Measurements from ENCODE around the gene SLC35F3.

Gene SLC35F3

DNA sequence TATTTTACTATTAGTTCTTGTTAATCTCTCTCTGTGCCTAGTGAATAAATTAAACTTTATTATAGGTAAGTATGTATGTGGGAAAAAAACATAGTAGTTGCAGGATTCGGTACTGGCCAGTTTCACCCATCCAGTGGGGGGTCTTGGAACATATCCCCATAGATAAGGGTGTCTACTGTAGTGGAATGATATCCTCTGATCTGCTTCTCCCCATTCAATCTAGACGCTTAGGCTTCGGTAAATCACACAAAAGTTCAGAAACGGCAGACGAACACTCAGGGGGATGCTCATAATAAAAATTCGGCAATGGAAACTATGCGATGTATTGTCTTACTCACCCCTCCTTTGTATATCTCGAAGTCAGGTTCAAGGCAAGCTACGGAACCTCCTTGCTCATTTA, 235.9 kb downstream of the SLC35F3 start:
- TF ChIP-seq, protein P1, sequence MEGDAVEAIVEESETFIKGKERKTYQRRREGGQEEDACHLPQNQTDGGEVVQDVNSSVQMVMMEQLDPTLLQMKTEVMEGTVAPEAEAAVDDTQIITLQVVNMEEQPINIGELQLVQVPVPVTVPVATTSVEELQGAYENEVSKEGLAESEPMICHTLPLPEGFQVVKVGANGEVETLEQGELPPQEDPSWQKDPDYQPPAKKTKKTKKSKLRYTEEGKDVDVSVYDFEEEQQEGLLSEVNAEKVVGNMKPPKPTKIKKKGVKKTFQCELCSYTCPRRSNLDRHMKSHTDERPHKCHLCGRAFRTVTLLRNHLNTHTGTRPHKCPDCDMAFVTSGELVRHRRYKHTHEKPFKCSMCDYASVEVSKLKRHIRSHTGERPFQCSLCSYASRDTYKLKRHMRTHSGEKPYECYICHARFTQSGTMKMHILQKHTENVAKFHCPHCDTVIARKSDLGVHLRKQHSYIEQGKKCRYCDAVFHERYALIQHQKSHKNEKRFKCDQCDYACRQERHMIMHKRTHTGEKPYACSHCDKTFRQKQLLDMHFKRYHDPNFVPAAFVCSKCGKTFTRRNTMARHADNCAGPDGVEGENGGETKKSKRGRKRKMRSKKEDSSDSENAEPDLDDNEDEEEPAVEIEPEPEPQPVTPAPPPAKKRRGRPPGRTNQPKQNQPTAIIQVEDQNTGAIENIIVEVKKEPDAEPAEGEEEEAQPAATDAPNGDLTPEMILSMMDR (IDR thresholded peaks at IDR 0.05; ENCODE audit: extremely low read depth, insufficient read depth, missing control alignments): no peak
- no peak for DNase-seq (ENCODE audit: low spot score)
- in situ Hi-C loops (cut with MboI; ENCODE audit: low pct_unique_long_range_greater_than_20kb, low sequenced_read_pairs, unreplicated experiment): loop anchor here (10.0 kb wide), 1 partner anchor 174 kb away; no protein-coding TSS in a partner anchor

DNA sequence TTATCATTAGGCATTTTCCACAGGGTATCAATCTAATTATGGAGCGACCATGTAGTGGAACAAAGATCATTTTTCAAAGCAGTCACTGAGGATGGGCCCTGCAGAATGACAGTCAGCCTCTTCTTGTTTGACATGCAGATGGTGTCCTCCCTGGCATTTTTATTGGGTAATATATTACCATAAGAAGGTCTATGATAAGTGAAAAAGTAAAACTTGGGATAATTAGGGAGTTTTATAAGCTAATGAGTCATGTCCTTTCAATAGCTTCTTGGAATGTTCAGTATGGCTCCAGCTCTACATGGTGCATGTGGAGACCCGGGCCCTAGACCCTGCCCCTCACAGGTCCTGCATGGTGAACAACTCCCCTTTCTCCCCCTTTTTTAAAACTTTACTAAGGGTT, 236.5 kb downstream of the SLC35F3 start:
- DNase-seq (ENCODE audit: low spot score): no peak
- in situ Hi-C loops (cut with MboI; ENCODE audit: low pct_unique_long_range_greater_than_20kb, low sequenced_read_pairs, unreplicated experiment): loop anchor here (10.0 kb wide), 1 partner anchor 174 kb away; no protein-coding TSS in a partner anchor
- TF ChIP-seq, protein P1 (IDR thresholded peaks at IDR 0.05; ENCODE audit: extremely low read depth, insufficient read depth, missing control alignments): no peak

DNA sequence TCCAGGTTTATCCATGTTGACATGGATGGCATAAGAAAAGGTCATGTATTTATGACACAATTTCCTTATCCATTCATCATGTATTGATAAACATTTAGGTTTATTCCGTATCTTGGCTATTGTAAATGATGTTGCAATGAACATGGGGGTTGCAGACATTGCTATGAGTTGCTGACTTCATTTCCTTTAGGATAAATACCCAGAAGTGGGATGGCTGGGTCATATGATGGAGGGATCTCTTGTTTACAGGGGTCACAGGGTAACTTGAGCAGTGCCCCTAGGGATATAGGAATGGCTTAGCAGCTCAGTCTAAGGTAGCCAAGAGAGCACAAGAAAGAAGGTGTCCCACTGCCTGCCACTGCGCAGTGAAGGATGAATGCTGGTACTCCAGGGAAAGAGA, 239.2 kb downstream of the SLC35F3 start:
- DNase-seq (ENCODE audit: low spot score): no peak
- in situ Hi-C loops (cut with MboI; ENCODE audit: low pct_unique_long_range_greater_than_20kb, low sequenced_read_pairs, unreplicated experiment): loop anchor here (10.0 kb wide), 1 partner anchor 171 kb away; no protein-coding TSS in a partner anchor
- TF ChIP-seq, protein P1 (IDR thresholded peaks at IDR 0.05; ENCODE audit: extremely low read depth, insufficient read depth, missing control alignments): no peak

DNA sequence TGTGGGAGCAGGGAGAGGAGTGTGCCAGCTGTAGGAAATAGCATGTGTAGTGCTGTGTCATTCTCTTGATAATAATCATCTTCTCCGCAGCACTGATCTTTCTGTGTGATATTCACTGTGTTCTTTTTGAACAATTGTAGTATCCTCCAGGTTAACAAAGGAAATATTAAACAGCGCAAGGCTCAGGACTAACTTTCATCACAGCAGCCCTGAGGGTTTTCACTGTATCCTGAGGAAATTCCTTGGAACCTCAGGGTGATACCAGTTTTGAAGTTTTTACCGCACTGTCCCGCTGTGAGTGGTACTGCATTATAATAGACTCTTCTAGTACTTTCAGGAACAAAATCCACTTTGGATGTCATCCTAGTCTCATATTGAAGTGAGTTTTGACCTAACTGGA, 240.4 kb downstream of the SLC35F3 start:
- in situ Hi-C loops (cut with MboI; ENCODE audit: low pct_unique_long_range_greater_than_20kb, low sequenced_read_pairs, unreplicated experiment): loop anchor here (10.0 kb wide), 1 partner anchor 170 kb away; no protein-coding TSS in a partner anchor
- TF ChIP-seq, protein P1 (IDR thresholded peaks at IDR 0.05; ENCODE audit: extremely low read depth, insufficient read depth, missing control alignments): no peak

DNA sequence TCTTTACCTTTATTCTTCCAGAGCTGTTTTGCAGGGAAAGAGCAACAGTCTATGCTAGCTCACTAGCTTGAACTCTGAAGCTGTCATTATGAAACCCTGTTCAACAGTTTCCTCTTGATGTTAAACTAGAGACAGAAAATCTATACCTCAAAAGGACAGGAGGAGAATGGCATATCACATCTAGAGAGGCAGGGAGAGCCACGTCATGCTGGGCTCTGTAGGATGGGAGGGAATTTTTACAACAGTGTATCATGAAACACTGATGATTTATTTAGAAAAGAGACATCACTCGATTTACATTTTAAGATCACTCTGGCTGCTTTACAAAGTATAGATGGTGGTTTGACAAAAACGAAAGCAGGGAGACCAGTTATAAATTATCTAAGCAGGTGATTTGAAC, 243.9 kb downstream of the SLC35F3 start:
- TF ChIP-seq, protein P1 (IDR thresholded peaks at IDR 0.05; ENCODE audit: extremely low read depth, insufficient read depth, missing control alignments): no peak
- in situ Hi-C loops (cut with MboI; ENCODE audit: low pct_unique_long_range_greater_than_20kb, low sequenced_read_pairs, unreplicated experiment): loop anchor here (10.0 kb wide), 1 partner anchor 166 kb away; no protein-coding TSS in a partner anchor
- no peak for DNase-seq (ENCODE audit: low spot score)

More for the DNA sequence above, 240.4 kb downstream of the SLC35F3 start:
- DNase-seq (ENCODE audit: low spot score): no peak

DNA sequence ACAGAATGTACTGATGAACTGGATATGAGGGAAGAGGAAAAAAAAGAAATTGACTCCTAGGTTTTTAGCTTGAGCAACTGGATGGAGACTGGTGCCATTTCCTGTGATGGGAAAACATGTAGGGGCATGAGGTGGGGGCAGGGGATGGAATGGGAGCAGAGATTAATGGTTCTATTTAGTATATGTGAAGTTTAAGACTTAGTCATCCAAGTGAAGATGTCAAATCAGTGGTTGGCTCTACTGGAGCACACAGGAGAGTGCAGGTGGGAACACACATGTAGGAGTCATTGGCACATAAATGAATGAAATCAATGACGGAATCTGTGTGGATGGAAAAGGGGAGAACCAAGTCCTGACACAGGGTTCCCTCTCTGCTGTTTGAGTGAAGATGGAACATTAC, 244.3 kb downstream of the SLC35F3 start:
- in situ Hi-C loops (cut with MboI; ENCODE audit: low pct_unique_long_range_greater_than_20kb, low sequenced_read_pairs, unreplicated experiment): loop anchor here (10.0 kb wide), 1 partner anchor 166 kb away; no protein-coding TSS in a partner anchor
- no peak for DNase-seq (ENCODE audit: low spot score)
- TF ChIP-seq, protein P1 (IDR thresholded peaks at IDR 0.05; ENCODE audit: extremely low read depth, insufficient read depth, missing control alignments): no peak
